GM12873 (cell line): Measurements from ENCODE around the gene GPC6.

Experiments used
- TF ChIP-seq, protein P1 (sequence below): IDR thresholded peaks from 2 replicates; pipeline ENCODE4 v1.5.1; 2012; ENCODE audit warnings: low read depth, mild to moderate bottlenecking, moderate library complexity, low read length, control low read depth; ENCODE audit not compliant: insufficient read depth; ENCODE audit errors: missing control alignments

The GPC6 gene

DNA sequence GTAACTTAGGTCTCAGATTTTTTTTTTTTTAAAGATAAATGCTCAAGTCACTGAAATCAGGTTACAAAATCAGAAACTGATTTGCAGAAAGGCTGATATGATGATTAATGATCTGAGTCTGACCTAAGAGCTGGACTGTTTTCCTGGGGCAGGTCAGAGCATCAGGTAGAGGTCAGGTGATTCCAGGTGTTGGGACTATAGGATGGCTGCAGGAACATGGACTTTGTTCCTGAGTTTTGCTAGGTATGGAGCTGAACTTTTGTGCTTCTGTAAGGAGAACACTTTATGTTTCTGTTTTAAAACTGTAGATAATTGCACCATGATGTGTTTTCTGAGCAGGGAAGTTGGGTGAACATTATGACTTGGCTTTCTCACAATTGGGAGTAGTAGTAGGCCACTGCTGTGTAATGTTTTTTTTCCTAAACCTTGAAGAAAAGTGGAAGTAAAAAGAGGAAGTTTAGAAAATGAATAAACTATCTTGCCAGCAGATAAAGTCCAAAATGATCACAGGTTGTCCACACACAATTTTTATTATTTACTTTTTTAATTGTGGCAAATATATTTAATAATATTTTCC, 955.7 kb downstream of the GPC6 start:
- TF ChIP-seq, protein P1, sequence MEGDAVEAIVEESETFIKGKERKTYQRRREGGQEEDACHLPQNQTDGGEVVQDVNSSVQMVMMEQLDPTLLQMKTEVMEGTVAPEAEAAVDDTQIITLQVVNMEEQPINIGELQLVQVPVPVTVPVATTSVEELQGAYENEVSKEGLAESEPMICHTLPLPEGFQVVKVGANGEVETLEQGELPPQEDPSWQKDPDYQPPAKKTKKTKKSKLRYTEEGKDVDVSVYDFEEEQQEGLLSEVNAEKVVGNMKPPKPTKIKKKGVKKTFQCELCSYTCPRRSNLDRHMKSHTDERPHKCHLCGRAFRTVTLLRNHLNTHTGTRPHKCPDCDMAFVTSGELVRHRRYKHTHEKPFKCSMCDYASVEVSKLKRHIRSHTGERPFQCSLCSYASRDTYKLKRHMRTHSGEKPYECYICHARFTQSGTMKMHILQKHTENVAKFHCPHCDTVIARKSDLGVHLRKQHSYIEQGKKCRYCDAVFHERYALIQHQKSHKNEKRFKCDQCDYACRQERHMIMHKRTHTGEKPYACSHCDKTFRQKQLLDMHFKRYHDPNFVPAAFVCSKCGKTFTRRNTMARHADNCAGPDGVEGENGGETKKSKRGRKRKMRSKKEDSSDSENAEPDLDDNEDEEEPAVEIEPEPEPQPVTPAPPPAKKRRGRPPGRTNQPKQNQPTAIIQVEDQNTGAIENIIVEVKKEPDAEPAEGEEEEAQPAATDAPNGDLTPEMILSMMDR = no peak

DNA sequence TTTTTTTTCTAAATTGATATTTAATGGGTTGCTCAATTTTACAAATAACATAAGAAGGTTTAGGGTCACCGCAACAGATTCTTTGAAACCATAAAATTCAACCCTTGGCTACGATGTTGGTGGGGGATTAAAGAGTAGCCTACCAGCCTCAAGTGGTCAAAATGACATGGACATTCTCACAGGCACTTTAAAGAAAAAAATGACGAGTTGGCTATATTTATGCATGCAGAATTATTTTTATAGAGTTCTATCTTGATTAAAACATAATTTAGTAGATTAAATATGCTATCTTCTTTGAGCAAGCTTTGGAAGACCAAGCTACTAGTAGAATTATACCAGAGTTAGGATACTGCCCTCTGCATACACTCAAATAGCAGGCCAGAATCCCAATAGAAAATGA, 959.9 kb downstream of the GPC6 start:
- TF ChIP-seq, protein P1 = no peak

DNA sequence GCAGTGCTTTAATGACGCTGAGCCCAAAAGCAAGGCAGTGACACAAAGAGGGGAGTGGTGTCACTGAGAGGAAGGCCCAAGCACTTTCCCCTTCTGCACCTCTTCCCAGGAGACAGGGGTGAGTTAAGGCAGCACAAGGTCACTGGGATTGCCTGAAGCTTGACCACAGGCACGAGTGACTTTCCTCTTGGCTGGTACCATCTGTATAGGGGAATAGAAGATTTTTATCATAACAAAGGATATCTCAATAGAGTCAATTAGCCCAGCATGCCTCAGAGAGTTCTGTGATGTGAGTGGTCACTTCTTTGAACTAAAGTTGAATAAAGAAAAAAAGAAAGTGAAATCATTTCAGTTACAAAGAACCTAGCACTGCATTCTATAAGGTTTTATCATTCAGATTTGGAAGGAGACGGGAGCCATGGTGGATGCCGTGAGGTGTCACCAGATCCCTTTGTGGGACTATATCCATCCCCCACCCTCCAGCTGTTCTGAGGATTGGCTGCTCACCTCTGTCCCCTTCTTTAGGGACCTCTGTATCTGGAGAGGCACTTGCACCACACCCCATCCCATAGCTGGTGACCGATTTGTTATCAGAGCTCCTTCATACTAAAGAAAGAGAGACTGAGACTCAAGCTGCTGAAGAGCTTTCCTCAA, 961.7 kb downstream of the GPC6 start:
- TF ChIP-seq, protein P1 = no peak

DNA sequence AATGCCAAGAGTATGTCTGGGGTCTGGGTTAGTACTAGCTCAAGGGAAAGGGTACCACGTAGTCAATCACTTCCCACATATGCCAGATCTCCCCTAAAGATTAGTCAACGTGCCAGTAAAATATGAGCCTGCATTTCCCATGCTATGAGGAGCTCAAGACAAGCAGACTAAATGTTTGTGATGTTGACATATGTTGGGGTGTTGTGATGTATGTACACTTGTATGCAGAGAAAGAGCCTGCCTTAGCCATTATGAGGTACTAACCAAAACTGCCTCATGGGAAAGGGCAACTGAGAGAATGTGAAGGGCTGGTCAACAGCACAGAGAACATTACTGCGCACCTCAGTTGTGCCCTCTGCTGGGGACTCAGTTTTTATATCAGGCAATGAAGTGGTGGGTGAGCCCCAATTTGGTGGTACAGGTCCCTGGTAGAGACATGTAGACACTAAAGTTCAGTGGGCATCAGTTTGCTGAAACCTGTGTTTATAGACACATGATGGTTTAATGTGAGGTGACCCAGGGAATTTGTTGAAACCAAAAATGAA, 965.9 kb downstream of the GPC6 start:
- TF ChIP-seq, protein P1 = peak; percentile 50

DNA sequence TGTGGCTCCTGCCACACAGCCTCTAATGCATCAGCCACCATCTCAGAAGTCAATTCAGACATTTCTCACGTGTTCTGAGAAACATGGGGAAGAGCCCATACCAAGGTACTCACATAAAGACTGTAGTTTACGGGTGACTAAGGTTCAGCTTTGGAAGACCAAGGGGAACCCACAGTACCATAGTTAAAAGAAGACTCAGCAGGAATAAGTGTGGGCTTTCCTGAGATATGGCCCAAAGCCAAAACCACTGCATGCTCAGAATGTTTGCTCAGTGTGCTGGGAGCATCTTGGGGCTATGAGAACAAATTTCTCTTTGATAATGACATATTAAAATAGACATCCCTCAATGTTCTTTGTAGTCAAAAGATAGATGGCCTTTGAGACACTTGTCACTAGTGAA, 969.1 kb downstream of the GPC6 start:
- TF ChIP-seq, protein P1 = no peak

DNA sequence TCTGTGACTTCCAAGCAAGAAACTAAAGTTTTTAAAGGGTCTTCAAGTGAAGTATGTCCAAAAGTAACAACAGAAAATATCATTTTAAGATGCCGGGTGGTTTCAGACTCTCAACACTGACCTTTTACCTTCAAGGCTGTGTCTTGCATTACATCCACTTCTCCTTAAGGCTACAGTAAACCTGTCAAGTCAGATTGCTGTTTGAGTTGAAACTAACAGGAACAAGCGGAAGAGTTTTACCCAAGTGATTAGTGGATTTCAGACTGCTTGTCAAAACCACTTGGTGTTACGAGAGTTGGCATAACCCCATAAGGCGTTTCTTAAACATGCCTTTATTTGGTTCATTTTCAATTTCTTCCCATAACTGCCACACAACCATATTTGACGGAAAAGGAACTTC, 969.8 kb downstream of the GPC6 start:
- TF ChIP-seq, protein P1 = no peak

DNA sequence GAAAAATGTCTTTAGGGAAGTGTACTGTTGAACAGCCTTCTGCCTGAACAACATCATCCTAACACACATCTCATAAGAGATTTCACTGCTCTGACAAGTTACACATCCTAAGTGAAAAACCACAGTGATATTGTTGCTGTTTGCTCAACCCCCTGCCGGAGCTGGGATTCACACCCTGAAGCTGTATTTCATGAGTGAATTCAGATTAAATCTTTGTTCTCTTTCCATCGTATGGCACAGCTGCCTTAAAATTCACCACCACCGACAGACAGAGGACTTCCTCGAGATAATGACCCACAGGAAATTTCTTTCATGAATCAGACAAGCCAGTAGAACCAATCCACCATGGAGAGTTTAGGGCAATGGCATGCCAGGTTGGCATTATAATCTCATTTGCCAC, 972.1 kb downstream of the GPC6 start:
- TF ChIP-seq, protein P1 = no peak
